HG03280 (cell line): ENCODE results near the gene GPC2.
"Not testable (repeated sequence)": the region's sequence is repeated elsewhere in the genome, so short reads cannot be mapped to it uniquely, and the experiment has no call there.

Source experiments
- ATAC-seq: cut with Tn5 transposase; IDR thresholded peaks from one replicate; pipeline ENCODE4 v1.9.1; 2021; ENCODE audit warnings: mild to moderate bottlenecking, moderate library complexity; ENCODE audit not compliant: unreplicated experiment

GPC2 gene

GRCh38 chr7:100153708-100154535 lies 23.3 kb downstream of the GPC2 start:
- no peak for ATAC-seq

- no peak for ATAC-seq
Measured at GRCh38 chr7:100152937-100153666, 24.1 kb downstream of the GPC2 start.

- ATAC-seq, result no peak
Measured at GRCh38 chr7:100152404-100152803, 24.8 kb downstream of the GPC2 start.

- ATAC-seq, result peak; percentile 99
Measured at GRCh38 chr7:100148559-100149328, 28.4 kb downstream of the GPC2 start, which contains the start of gene LAMTOR4. Gene LAMTOR4, plus strand, starts transcription at chr7:100148918. Its CDS starts 55 bp downstream, at chr7:100148973.

GRCh38 chr7:100148225-100148558 lies 29.0 kb downstream of the GPC2 start:
- no peak for ATAC-seq

GRCh38 chr7:100147278-100147677 lies 29.9 kb downstream of the GPC2 start:
- ATAC-seq, result no peak

GRCh38 chr7:100146350-100146749 lies 30.8 kb downstream of the GPC2 start:
- not testable (repeated sequence) for ATAC-seq

- no peak for ATAC-seq
Measured at GRCh38 chr7:100142461-100142860, 34.7 kb downstream of the GPC2 start.

GRCh38 chr7:100141555-100141949 lies 35.6 kb downstream of the GPC2 start:
- ATAC-seq, result no peak

- no peak for ATAC-seq
Measured at GRCh38 chr7:100137851-100138760, 39.1 kb downstream of the GPC2 start.

GRCh38 chr7:100132697-100133151 lies 44.5 kb downstream of the GPC2 start:
- peak; percentile 46 for ATAC-seq

- no peak for ATAC-seq
Measured at GRCh38 chr7:100132126-100132525, 45.1 kb downstream of the GPC2 start.

- no peak for ATAC-seq
Measured at GRCh38 chr7:100130608-100131453, 46.4 kb downstream of the GPC2 start.

GRCh38 chr7:100130220-100130607 lies 47.0 kb downstream of the GPC2 start:
- ATAC-seq, result not testable (repeated sequence)

GRCh38 chr7:100128637-100128963 lies 48.6 kb downstream of the GPC2 start:
- no peak for ATAC-seq

GRCh38 chr7:100127866-100128636 lies 49.1 kb downstream of the GPC2 start:
- ATAC-seq, result no peak

GRCh38 chr7:100126931-100127865 lies 50.0 kb downstream of the GPC2 start, which contains the start of gene MBLAC1:
Gene MBLAC1, plus strand, starts transcription at chr7:100126967. Its CDS starts 429 bp downstream, at chr7:100127396.
- ATAC-seq, result peak; percentile 72
